Endothelial cell of umbilical vein (primary cell): ENCODE data around the gene LRIG1.

ENCODE experiments used
- EZH2 ChIP-seq: IDR thresholded peaks from 2 replicates; pipeline ENCODE4 v1.6.1; 2012; ENCODE audit warnings: borderline replicate concordance, low read depth, mild to moderate bottlenecking, moderate library complexity, low read length, inconsistent platforms; ENCODE audit not compliant: severe bottlenecking
- POLR2AphosphoS5 ChIP-seq: IDR thresholded peaks from 2 replicates; pipeline ENCODE4 v1.6.1; 2012; ENCODE audit warnings: low read depth, mild to moderate bottlenecking, control low read depth, low read length, moderate library complexity; ENCODE audit not compliant: insufficient read depth
- TF ChIP-seq, protein P1 (sequence below), 2 donors: IDR thresholded peaks; 1 replicate in 1 of 2; 2 replicates in 1 of 2; pipeline ENCODE4 v1.5.1; 2011; ENCODE audit warnings: low read length in 2 of 2, mild to moderate bottlenecking in 2 of 2, moderate library complexity in 2 of 2, control low read depth in 1 of 2, inconsistent platforms in 1 of 2, low read depth in 1 of 2; ENCODE audit not compliant: insufficient read depth in 1 of 2; ENCODE audit errors: extremely low read depth in 1 of 2

GRCh38 chr3:66353039-66353438 lies 147.8 kb downstream of the LRIG1 start:
- TF ChIP-seq, protein P1, sequence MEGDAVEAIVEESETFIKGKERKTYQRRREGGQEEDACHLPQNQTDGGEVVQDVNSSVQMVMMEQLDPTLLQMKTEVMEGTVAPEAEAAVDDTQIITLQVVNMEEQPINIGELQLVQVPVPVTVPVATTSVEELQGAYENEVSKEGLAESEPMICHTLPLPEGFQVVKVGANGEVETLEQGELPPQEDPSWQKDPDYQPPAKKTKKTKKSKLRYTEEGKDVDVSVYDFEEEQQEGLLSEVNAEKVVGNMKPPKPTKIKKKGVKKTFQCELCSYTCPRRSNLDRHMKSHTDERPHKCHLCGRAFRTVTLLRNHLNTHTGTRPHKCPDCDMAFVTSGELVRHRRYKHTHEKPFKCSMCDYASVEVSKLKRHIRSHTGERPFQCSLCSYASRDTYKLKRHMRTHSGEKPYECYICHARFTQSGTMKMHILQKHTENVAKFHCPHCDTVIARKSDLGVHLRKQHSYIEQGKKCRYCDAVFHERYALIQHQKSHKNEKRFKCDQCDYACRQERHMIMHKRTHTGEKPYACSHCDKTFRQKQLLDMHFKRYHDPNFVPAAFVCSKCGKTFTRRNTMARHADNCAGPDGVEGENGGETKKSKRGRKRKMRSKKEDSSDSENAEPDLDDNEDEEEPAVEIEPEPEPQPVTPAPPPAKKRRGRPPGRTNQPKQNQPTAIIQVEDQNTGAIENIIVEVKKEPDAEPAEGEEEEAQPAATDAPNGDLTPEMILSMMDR (IDR thresholded peaks at IDR 0.05; ENCODE audit: extremely low read depth in 1 of 2, insufficient read depth in 1 of 2, low read depth in 1 of 2, low read length in 2 of 2): no peak
- TF ChIP-seq POLR2AphosphoS5 (no peak), EZH2 (no peak)
